Activated CD4-positive, alpha-beta T cell treated with anti-CD3 and anti-CD28 coated beads, Interleukin-2, amount 50 U/mL, for 24 hours (primary cell): Measurements from ENCODE around the gene ZNF560.
"Not testable (repeated sequence)": the region's sequence is repeated elsewhere in the genome, so short reads cannot be mapped to it uniquely, and the experiment has no call there.

Experiments
- DNase-seq, 2 donors: peaks; one replicate each; pipeline ENCODE4 v3.0.0-alpha.2; 2020; ENCODE audit warnings: low read depth in 1 of 2, low spot score in 1 of 2

Gene ZNF560

DNA sequence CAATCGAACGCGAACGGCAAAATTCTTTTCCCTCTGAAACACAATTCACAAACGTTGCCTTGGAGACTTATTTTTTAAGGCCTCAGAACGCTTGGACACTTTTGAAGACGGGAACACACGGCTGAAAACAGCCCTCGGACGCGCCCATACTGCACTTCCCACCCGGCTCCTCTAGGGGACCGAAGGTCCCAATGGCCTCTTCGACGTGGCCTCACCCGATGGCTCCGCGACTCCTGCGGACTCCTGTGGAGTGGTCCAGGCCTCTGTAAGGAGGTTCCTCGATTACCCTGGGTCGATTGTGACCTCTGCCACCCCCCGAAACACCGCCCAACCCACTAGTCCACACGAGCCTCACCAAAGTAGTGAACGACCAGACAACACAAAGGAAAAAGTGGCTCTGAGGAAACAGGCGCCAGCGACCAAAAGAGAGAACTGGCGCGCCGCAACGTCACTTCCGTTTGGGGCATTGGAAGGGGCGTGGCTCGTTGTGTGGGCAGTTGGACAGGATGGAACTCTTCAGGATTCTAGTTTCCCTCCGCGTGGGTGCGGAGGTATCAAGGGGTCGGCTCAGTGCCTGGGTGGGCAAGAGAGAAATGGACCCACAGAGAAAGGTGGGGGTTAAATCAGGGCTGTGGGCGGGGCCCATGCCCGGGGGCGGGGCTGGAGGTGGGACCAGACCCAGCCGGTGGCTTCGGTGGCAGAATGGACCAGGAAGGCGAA, at the start of gene ZNF560:
TSS of gene ZNF560 (minus strand) at position 434 of the 720 bp plus-strand sequence. CDS start 23,303 bp downstream, outside the sequence.
- no peak for DNase-seq

DNA sequence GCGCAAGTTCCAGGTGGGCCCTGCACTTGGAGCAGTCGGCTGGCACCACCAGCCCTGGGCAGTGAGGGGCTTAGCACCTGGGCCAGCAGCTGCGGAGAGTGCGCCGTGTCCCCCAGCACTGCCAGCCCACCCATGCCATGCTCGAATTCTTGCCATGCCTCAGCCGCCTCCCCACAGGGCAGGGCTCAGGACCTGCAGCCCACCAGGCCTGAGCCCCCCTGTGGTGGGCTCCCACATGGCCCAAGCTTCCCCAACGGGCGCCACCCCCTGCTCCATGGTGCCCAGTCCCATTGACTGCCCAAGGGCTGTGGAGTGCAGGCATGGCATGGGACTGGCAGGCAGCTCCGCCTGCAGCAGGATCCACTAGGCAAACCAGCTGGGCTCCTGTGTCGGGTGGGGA, 49.5 kb upstream of the ZNF560 start:
- DNase-seq: no peak

- not testable (repeated sequence) for DNase-seq
Observed at GRCh38 chr19:9541281-9541680, 42.9 kb upstream of the ZNF560 start.

DNA sequence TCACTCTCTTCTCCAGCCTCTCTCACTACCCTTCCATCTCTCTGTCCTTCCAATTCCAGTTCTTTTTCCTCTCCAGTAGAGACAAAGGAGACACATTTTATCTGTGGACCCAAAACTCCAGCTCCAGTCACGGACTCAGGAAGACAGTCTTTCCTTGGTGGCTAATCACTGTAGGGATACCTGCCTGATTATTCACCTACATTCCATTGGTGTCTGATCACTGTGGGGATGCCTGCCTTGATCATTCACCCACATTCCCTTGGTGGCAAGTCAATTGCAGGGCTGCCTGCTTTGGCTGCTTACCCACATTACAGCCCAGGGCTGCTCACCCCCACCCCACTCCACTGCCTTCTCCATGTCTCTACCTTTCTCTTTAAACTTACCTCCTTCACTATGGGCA, 41.5 kb upstream of the ZNF560 start:
- not testable (repeated sequence) for DNase-seq

DNA sequence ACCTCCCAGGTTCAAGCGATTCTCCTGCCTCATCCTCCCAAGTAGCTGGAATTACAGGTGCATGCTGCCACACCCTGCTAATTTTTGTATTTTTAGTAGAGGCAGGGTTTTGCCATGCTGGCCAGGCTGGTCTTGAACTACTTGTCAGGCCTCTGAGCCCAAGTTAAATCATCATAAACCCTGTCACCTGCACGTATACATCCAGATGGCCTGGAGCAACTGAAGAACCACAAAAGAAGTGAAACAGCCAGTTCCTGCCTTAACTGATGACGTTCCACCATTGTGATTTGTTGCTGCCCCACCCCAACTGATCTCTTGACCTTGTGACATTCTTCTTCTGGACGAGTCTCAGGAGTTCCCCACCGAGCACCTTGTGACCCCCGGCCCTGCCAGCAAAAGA, 40.8 kb upstream of the ZNF560 start:
- DNase-seq: not testable (repeated sequence)

DNA sequence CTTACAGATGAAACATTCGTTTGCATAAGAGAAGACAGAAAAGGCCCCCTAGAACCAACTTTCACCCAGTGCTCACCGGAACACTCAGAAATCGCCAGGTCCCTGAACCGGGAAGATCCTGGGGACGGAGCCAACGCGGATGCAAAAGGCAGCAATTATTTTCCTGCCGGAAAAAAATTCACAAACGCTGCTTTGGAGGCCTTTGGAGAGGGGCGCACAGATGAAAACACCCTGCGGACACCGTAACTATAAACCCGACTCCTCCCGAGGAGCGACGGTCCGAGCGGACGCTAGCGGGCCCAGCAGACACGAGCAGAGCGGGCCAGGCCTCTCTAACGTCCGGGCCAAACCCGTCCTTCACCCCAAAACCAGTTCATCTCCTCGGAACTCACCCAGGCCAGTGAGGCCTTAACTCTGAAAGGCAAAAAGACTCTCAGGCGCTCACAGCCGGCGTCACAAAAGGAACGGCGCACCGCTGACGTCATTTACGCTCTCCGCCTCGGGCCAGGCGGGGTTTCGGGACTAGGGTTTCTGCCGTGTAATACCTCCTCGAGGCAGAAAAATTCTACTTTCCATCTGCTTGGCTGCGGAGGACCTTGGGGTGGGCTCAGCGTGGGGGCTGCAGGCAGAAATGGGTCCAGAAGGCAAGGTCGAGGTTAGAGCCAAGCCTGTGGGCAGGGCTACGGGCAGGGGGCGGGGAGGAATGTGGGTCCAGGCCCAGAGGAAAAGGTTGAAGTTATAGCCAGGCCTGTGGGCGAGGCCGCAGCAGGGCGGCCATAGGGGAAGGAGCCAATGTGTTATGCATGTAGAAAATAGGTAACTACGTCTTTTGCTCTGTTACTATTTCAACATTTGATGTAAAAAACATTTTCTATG, 40.0 kb upstream of the ZNF560 start, which contains the start of gene ZNF426:
TSS of gene ZNF426 (minus strand) at position 463 of the 876 bp plus-strand sequence. CDS start 2,413 bp downstream, outside the sequence.
- peak; percentile 80 to 81 for DNase-seq

DNA sequence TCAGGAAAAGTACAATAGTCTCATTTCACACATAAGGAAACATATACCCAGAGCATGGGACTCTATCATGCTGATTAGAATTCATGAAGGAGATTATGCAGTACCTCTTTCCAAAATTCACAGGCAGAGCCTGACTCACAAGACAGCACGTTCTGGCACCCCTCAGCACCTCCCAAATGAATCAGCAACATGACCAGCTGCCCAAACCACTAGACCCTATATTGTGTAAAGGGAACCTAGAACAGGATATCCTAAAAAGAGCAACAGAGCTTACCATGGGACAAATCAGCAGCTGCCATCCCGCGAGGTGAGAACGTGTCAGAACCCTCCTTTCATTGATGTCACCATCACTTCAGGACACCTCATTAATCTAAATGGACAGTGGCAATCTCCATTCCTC, 37.5 kb upstream of the ZNF560 start:
- DNase-seq: no peak

GRCh38 chr19:9531933-9532332, 33.5 kb upstream of the ZNF560 start:
- no peak for DNase-seq

GRCh38 chr19:9528757-9529336, 30.4 kb upstream of the ZNF560 start:
- no peak for DNase-seq

DNA sequence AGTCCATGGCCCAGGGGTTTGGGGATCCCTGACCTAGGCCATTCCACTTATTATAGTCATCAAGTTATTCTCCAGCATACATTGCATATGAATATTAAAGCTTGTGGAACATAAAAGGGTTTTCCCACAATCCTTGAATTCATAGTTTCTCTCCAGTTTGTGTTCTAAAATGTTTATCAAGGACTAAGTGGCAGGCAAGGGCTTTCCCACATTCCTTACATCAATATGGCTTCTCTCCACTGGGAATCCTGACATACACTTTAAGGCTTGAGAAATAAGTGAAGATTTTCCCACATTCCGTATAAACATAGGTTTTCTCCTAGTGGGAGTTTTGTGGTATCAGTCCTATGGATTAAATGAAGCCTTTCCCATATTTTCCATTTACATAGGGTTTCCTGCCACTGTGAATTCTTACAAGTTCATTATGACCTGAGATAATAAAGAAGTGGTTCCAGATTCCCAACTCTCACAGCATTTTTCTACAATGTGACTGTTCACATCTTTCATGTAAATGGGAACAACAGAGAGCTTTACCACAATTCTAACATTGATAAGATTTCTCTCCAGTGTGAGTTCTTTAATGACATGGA, 25.6 kb upstream of the ZNF560 start:
- DNase-seq: no peak

GRCh38 chr19:9507285-9507684, 8.9 kb upstream of the ZNF560 start:
- no peak for DNase-seq

- DNase-seq: no peak
Observed at GRCh38 chr19:9500796-9501195, 2.4 kb upstream of the ZNF560 start.

GRCh38 chr19:9494096-9494495, 4.3 kb downstream of the ZNF560 start:
- DNase-seq: no peak

- DNase-seq: no peak
Observed at GRCh38 chr19:9487016-9487415, 11.4 kb downstream of the ZNF560 start.

GRCh38 chr19:9485140-9485539, 13.3 kb downstream of the ZNF560 start:
- DNase-seq: no peak

GRCh38 chr19:9474975-9475374, 23.4 kb downstream of the ZNF560 start:
- DNase-seq: no peak

DNA sequence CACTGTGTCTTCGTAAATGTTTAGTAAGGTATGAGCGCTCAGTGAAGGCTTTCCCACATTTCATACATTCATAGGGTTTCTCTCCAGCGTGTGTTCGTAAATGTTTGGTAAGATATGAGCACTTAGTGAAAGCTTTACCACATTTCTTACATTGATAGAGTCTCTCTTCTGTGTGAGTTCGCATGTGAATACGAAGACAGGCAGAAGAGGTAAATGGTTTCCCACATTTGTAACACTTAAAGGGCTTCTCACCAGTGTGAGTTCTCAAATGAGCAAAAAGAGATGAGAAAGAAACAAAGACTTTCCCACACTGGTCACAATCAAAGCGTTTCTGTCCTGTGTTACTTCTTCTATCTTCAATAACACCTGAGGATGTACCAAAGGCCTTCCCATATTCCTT, 31.3 kb downstream of the ZNF560 start:
- DNase-seq: no peak

DNA sequence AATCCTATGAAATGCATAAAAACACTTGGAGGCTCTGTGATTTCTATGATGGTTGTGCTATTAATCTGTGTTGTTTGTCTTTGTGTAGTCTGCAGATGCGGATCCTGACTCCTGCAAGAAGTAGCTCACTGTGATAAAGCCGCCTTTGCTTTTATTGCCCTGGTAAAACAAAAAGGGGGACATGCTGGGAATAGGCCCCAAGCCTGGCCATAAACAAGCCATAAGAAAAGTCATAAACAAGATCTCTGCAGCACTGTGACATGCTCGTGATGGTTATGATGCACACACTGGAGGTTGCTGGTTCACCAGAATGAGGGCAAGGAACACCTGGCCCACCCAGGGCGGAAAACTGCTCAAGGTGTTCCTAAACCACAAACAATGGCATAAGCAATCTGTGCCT, 36.5 kb downstream of the ZNF560 start:
- no peak for DNase-seq

DNA sequence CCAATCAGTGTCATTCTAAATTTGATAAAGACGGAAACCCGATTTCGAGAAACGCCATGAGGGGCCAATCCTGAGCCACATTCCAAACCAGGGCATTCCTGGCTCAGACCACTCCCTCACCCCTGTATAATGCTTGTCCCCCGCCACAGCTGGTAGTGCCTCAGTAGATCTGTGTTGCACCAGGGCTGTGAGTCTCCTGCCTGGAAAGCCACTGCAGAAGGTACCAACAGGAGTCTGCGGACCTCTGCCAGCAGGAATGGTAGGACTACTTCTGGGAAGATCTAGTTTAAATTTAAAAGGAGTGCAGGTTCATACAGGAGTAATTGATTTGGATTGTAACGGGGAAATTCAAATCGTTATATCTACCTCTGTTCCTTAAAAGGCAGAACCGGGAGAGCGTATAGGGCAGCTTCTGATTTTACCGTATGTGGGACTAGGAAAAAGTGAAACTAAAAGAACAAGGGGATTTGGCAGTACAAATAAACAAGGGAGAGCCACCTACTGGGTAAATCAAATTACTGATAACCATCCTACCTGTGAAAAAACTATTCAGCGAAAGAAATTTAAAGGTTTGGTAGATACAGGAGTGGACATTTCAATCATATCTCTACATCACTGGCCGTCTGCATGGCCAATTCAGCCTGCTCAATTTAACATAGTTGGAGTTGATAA, 42.3 kb downstream of the ZNF560 start:
- DNase-seq: no peak

GRCh38 chr19:9453953-9454352, 44.5 kb downstream of the ZNF560 start:
- DNase-seq: no peak

GRCh38 chr19:9445037-9445436, 53.4 kb downstream of the ZNF560 start:
- no peak for DNase-seq
